Activated CD4-positive, alpha-beta memory T cell treated with anti-CD3 and anti-CD28 coated beads for 36 hours (primary cell): Measurements from ENCODE around the gene ASPG. TPM values are rescaled to one million over a fixed set of nuclear protein-coding genes. Genes with fewer than 3 reads are reported as not detected.

Source experiments
- CTCF ChIA-PET: fragments of 350-600 bp; sonication (Branson Sonifier 250); formaldehyde crosslinking; loops from one replicate; lab custom pipeline; 2021; ENCODE audit warnings: antibody characterized with exemption, inconsistent platforms; lab: Charles Lee
- POLR2A ChIA-PET: fragments of 350-600 bp; sonication (Branson Sonifier 250); formaldehyde crosslinking; loops from one replicate; lab custom pipeline; 2021; ENCODE audit warnings: antibody characterized with exemption; lab: Charles Lee
- DNase-seq: peaks from one replicate; pipeline ENCODE4 v3.0.0-alpha.2; 2020
- H3K27ac Mint-ChIP-seq: one replicate; pipeline ENCODE4 v1.8.0; 2021; ENCODE audit warnings: mixed read lengths
- H3K27me3 Mint-ChIP-seq: one replicate; pipeline ENCODE4 v1.8.0; 2021; ENCODE audit warnings: mixed read lengths
- H3K36me3 Mint-ChIP-seq: one replicate; pipeline ENCODE4 v1.8.0; 2021; ENCODE audit warnings: mixed read lengths
- H3K4me1 Mint-ChIP-seq: one replicate; pipeline ENCODE4 v1.8.0; 2021; ENCODE audit warnings: low read depth, mixed read lengths
- H3K4me3 Mint-ChIP-seq: one replicate; pipeline ENCODE4 v1.8.0; 2021; ENCODE audit warnings: mild to moderate bottlenecking, mixed read lengths
- H3K9me3 Mint-ChIP-seq: one replicate; pipeline ENCODE4 v1.8.0; 2021; ENCODE audit warnings: mixed read lengths
- intact Hi-C: fragments of 100-400 bp; cut with micrococcal nuclease; formaldehyde crosslinking; loops from one replicate; pipeline ENCODE4 v1.15.1; 2023
- total RNA-seq, 2 experiments: library from RNA; stranded (reverse); gene quantifications; one replicate each; pipeline ENCODE4 v1.2.3, GENCODE V29; 2021

ASPG gene
- total RNA-seq, 2 experiments from 2014 or later, result not detected

DNA sequence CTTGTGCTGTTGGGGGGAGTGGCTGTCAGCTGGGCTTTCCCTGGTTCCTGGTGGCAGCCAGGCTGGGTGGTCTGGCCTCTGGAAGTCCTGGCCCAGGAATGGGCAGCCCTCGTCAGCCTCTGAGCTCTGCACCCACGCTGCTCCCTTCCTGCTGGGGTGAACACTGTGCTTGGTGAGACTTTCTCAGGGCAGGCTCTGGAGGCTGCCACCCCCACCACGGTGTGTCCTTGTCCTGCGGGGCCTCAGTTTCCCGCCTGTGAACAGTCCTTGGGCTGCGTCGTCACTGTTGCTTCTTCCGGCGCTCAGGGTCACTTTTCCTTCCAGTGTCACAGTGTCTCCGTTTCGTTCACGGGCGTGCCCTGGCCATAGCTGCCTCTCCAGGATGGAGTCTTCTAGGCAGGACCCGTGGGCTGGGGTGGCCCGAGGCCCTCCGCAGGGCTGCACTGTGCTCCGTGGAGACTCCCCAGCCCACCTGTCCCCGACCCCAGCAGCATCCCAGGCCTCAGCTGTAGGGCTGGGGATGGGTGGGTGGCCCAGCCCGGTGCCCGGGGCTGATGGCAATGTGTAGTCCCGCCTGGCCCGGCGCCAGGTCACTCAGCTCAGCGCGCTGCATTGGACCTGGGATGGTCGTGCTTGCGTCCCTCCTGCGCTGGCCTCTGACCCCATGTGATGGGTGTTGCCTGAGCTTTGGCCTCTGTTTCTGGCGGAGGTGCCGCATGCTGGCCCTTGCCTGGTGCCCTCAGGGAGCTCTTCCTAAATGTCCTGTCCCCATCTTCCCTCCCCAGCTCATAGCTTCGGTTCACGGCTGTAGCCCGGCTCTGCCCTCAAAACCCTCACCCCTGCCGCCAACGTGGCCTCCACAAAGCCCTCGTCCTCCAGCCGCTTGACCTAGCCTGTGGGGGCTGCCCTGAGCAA, 59.7 kb downstream of the ASPG start:
- Mint-ChIP-seq H3K4me1 (no peaks in the 10 kb centered on the region), H3K36me3 (no peaks in the 10 kb centered on the region), H3K27ac (no peak overlapping the region), H3K9me3 (no peaks in the 10 kb centered on the region), H3K27me3 (peaks cover 6% of the 10 kb centered on the region), H3K4me3 (no peak overlapping the region)
- ChIA-PET CTCF (interaction anchor here (2.3 kb wide), 1 partner anchor 68 kb away, joined by 11 read pairs; no protein-coding TSS in a partner anchor), POLR2A (interaction anchor here (1.2 kb wide), 1 partner anchor 361 kb away, joined by 3 read pairs; no protein-coding TSS in a partner anchor)
- intact Hi-C loops, result no loop called here
- no peak for DNase-seq

DNA sequence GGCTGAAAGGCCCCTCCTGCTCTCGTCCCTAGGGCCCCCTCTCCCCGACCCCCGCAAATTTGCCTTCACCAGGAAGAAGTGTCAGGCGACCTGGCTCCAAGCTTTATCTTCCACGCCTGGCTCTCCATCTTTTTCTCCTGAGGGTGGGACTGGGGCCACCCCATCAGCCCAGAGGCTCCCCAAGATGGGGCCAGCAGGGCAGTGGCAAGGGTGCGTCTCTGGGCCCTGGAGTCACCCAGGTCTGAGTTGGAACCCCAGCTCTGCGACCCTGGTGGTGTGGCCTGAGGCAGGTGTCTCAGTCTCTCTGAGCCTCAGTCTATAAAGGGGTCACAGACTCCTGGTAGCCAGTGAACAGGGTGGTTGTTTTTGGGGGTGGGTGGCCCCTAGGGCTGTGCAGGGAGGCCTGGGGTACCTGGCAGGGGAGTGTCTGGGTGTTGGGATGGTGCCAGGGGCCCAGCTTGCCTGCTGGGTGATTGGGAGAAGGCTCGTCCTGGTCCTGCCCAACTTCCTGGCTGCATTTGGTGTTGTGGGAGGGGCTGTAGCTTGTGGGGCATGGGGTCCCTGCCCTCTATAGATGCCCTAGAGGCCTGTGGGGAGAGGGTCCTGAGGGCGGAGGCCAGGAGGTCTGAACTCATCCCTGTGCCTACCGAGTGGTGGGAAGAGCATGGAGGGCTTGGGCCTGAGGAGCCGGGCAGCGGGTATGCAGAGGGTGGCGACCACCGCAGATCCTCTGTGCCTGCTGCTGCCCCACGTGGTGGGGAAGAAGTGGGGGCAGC, 60.5 kb downstream of the ASPG start:
- intact Hi-C loops, result no loop called here
- ChIA-PET CTCF (interaction anchor here (2.3 kb wide), 1 partner anchor 68 kb away, joined by 11 read pairs; no protein-coding TSS in a partner anchor), POLR2A (no interaction called here)
- Mint-ChIP-seq H3K4me3 (no peak overlapping the region), H3K27ac (no peak overlapping the region), H3K27me3 (peaks cover 6% of the 10 kb centered on the region), H3K36me3 (no peaks in the 10 kb centered on the region), H3K9me3 (no peaks in the 10 kb centered on the region), H3K4me1 (no peaks in the 10 kb centered on the region)
- no peak for DNase-seq

DNA sequence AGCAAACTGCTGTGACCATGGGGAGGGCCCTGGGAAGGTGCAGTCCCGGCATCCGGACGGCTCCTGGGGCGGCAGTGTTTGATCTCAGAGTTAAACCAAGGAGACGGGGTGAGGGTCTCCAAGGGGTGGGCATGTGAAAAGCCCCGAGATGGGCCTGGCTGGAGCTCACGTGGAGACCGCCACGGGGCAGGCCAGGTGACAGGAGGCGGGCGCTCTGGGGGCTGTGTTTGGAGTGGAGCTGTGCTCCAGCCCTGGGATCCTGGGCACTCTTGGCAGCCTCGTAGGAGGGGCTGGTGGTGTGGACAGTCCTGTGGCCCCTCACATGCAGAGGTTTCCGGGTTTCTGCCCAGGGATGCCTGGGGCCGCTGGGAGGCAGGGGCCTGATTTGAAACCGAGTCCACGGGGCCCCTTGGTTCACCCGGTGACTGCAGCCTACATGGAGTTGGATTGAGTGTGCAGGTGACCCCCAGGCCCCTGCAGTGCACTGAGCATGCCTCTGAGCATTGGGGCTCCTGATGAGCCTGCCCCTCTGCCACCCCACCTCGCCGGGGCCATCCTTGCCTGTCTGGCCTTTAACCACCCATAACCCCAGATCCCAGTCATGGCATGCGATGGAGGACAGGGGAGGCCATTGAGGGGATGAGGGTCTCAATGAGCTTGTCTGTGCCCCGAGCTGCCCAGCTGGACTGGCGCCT, 61.3 kb downstream of the ASPG start:
- intact Hi-C loops, result no loop called here

DNA sequence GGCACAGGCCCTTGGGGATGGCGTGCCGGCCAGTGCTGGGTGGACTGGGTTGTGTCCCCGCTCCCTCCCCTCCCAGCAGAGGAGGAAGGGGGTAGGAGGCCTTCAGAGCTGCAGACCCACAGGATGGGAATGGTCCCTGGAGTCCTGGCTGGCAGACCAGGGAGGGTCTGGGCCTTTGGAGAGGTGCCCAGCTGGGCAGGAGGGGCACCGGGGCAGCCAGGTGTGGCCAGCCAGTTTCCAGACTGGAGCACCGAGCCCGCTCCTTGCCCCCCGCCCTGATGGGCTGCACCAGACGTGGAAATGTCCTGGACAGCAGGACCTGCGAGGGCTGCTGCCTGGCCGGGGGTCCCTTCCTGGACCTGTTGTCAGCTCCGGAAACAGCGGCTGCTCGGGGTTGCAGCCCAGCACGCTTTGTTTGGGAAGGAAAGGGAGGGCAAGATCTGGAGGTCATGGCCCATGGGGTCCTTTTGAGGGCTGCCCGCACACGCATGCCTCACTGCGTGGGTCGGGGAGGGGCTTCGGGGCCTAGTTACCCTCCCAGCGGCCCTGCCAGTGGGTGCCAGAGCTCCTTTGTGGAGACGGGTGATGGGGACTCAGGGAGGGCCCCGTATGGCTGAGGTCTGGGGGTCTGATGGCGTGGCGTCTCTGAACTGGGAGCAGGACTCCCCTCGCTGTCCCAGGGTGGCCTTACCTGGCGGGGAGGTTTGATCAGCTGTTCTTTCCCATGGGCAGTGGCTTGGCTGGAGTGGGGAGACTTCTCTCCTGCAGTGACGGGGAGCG, 62.0 kb downstream of the ASPG start:
- Mint-ChIP-seq H3K4me3 (no peak overlapping the region), H3K36me3 (no peaks in the 10 kb centered on the region), H3K27me3 (peaks cover 7% of the 10 kb centered on the region), H3K27ac (no peak overlapping the region), H3K9me3 (no peaks in the 10 kb centered on the region), H3K4me1 (no peaks in the 10 kb centered on the region)
- ChIA-PET POLR2A (interaction anchor here (0.5 kb wide), 1 partner anchor 24 kb away, joined by 3 read pairs; no protein-coding TSS in a partner anchor), CTCF (no interaction called here)
- no peak for DNase-seq
- intact Hi-C loops, result no loop called here

More for the DNA sequence above, 61.3 kb downstream of the ASPG start:
- Mint-ChIP-seq H3K4me3 (no peak overlapping the region), H3K27me3 (peaks cover 7% of the 10 kb centered on the region), H3K36me3 (no peaks in the 10 kb centered on the region), H3K4me1 (no peaks in the 10 kb centered on the region), H3K27ac (no peak overlapping the region), H3K9me3 (no peaks in the 10 kb centered on the region)
- POLR2A ChIA-PET, result interaction anchor here (0.5 kb wide), 1 partner anchor 23 kb away, joined by 3 read pairs; no protein-coding TSS in a partner anchor
- DNase-seq, result no peak
- CTCF ChIA-PET, result no interaction called here

DNA sequence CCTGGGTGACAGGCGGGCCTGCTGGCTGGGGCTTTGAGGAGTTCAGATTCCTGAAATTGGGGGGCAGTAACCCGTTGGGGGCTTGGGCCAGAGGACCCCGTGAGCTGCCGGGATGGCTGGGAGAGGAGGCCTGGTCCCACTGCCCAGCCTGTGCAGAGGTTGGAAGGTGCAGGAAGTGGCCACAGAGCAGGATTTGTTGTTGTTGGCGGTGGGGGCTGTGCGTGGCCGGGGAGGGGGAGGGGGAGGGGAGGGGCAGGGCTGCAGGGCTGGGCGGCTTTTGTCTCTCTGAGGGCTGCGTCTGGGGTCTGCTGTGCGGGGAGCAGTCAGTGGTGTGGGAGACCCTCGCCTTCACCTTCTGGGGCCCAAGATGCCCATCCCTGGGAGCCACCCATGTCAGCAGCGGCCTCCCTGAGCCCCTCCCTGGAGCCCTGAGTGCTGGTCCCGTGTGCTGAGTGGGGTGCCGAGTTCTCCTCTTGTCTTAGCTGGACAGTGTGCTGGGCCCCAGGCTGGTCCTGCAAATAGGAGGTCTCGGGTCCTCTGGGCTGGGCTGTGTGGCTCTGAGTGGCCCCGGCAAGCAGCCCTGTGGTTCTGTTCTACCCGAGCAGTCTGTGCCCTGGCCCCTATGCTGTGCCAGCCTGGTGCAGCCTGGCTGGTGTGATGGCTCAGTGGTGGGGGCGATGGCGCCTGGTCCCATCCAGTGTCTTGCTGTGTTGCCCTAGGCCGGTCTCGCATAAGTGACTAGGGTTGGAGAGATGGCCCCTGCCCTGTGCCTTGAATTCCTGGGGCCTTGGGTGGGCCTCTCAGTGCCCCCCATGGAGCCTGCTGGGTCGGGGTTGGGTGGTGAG, 63.2 kb downstream of the ASPG start:
- CTCF ChIA-PET, result no interaction called here
- no peaks in the 10 kb centered on the region for H3K9me3 Mint-ChIP-seq
- intact Hi-C loops, result no loop called here
- H3K4me1 Mint-ChIP-seq, result no peaks in the 10 kb centered on the region
- no peak overlapping the region for H3K4me3 Mint-ChIP-seq
- no peak for DNase-seq
- peaks cover 6% of the 10 kb centered on the region for H3K27me3 Mint-ChIP-seq
- POLR2A ChIA-PET, result no interaction called here
- H3K27ac Mint-ChIP-seq, result no peak overlapping the region
- no peaks in the 10 kb centered on the region for H3K36me3 Mint-ChIP-seq

DNA sequence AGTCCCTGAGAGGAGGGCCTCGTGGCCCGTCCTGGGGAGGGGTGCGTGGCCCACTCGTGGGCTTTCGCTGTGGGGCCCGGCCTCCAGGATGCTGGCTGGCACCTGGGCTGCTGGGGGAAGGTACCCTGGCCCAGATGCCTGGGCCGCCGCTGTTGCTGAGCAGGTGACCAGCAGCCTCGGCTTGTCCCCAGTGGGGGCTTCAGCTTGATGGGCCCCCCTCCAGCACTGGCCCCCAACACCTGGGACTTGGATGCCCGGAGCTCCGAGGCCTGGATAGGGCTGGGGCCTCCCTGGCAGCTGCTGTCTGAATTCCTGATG, 63.7 kb downstream of the ASPG start:
- intact Hi-C loops, result no loop called here
- POLR2A ChIA-PET, result no interaction called here
- Mint-ChIP-seq H3K27me3 (peaks cover 6% of the 10 kb centered on the region), H3K4me1 (no peaks in the 10 kb centered on the region), H3K4me3 (no peak overlapping the region), H3K9me3 (no peaks in the 10 kb centered on the region), H3K27ac (no peak overlapping the region), H3K36me3 (no peaks in the 10 kb centered on the region)
- DNase-seq, result no peak
- CTCF ChIA-PET, result no interaction called here

DNA sequence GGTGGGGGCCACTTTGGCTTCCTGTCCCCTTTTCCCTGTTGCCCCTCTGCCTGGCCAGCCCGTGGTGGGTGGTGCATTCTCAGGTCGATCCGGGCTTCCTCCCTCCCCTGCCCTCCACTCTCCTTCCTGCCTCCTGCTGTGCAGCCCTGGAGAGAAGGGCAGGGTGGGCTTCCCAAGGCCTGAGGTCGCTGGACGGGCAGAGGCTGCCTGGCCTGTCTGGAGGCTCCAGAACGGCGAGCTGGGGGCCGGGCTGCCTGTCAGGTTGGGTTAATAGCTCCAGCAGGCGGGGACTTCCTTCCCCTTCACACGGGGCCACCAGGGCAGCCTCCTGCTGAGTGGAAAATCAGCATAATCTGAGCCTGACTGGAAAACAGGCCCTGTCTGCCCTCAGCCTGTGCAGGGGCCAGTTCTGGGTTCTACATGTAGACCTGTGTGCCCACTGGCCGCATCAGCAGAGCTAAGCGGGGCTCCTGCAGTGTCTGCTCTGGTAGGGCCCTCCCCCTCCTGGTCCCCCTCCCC, 64.2 kb downstream of the ASPG start:
- ChIA-PET CTCF (no interaction called here), POLR2A (no interaction called here)
- Mint-ChIP-seq H3K4me1 (no peaks in the 10 kb centered on the region), H3K9me3 (no peaks in the 10 kb centered on the region), H3K27ac (no peak overlapping the region), H3K27me3 (peaks cover 3% of the 10 kb centered on the region), H3K36me3 (no peaks in the 10 kb centered on the region), H3K4me3 (no peak overlapping the region)
- peak; percentile 49 for DNase-seq
- intact Hi-C loops, result no loop called here

DNA sequence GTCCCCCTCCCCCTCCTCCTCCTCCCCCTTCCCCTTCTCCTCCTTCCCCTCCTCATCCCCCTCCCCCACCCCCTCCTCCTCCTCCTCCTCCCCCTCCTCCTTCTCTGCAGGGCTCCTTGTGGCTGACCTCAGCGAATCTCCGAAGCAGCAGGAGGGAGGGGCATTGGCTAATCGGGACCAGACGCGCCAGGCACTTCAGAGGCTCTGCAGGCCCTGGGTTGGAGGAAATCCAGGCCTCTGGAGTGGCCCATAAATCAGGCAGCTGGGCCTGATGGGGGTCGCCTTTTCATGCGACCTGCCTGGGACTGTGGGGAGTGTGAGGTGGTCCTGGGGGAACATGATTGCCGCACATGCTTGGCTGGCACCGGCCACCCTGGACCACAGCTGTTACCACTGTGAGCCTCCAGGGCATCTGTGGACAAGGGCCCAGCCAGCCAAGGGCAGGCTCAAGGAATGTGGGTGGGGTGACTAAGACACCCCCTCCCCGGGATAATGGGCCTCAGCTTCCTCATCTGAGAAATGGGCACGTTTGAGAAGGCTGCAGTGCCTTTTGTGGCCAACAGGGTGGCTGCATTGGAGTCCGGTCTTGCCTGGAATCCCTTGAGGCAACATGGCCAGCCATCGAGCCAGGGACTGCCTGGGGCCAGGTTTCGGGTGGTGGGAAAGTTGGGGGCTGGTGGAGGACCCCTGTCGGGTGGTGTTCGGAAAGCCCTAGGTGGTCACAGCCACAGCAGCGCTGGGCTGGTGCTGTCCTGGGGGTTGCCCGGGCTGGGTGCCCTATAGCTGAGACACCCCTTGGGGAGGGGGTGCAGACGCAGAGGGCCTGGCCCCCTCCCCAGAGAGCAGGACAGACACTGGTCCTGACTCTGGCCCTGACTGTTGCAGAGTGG, 64.9 kb downstream of the ASPG start:
- Mint-ChIP-seq H3K9me3 (no peaks in the 10 kb centered on the region), H3K4me3 (no peak overlapping the region), H3K36me3 (no peaks in the 10 kb centered on the region), H3K4me1 (no peaks in the 10 kb centered on the region), H3K27ac (no peak overlapping the region), H3K27me3 (peaks cover 3% of the 10 kb centered on the region)
- ChIA-PET POLR2A (no interaction called here), CTCF (no interaction called here)
- DNase-seq, result no peak
- intact Hi-C loops, result no loop called here

DNA sequence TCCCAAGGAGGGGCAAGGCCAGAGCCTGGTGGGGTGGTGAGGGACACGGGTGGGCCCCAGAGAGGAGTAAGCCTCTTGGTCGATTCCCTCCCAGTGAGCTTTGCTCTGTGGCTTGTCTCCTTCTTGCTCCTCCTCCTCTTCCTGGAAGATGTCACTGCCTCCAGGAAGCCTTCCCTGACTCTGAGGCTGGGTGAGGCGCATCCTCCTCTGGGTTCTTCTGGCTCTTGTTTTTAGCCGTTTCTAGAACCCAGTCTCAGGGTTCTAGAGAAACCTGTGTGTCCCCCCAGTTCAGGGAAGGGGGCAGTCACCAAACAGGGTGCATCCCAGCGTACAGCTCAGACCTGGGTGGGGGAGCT, 65.5 kb downstream of the ASPG start:
- DNase-seq, result no peak

DNA sequence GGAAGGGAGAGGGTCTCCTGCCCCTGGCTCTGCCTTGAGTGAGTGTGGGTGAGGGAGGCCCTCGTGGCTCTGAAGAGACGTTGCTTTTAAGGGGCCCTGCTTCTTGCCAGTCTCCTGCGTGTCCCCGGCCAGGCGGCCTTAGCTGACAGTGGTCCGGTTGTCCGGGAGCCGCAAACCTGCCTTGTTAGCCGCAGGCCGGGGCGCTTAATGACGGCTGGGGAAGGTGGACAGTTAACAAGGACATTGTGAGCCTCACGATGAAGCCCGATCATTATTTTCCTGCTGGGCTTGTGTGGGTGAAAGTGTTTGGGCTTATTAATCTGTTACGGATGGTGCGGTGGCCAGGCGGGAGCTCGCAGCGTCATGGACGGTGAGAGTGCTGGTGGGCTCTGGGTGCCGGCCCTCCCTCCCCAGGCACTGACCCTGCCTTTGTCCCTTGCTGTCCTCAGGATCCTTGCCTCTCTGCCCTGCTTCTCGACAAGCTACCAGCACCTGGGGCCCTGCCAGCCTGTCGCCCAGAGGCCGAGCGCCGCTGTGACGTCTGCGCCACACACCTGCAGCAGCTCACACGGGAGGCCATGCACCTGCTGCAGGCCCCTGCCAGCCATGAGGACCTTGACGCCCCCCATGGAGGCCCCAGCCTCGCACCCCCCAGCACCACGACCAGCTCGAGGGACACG, 66.2 kb downstream of the ASPG start:
- Mint-ChIP-seq H3K9me3 (no peaks in the 10 kb centered on the region), H3K27me3 (peaks cover 1% of the 10 kb centered on the region), H3K4me1 (no peaks in the 10 kb centered on the region), H3K4me3 (no peak overlapping the region), H3K27ac (no peak overlapping the region), H3K36me3 (no peaks in the 10 kb centered on the region)
- DNase-seq, result no peak
- POLR2A ChIA-PET, result no interaction called here
- intact Hi-C loops, result no loop called here
- CTCF ChIA-PET, result no interaction called here

More for the DNA sequence above, 65.5 kb downstream of the ASPG start:
- Mint-ChIP-seq H3K27me3 (peaks cover 1% of the 10 kb centered on the region), H3K36me3 (no peaks in the 10 kb centered on the region), H3K9me3 (no peaks in the 10 kb centered on the region), H3K27ac (no peak overlapping the region), H3K4me3 (no peak overlapping the region), H3K4me1 (no peaks in the 10 kb centered on the region)
- CTCF ChIA-PET, result no interaction called here
- intact Hi-C loops, result no loop called here
- POLR2A ChIA-PET, result no interaction called here
